Activated CD4-positive, alpha-beta memory T cell treated with anti-CD3 and anti-CD28 coated beads for 36 hours (primary cell): ENCODE data around the gene DHRS12. TPM values are rescaled to one million over a fixed set of nuclear protein-coding genes. Genes with fewer than 3 reads are reported as not detected.
A peak's percentile ranks its signal among the peaks of the same experiment; 100 is the strongest.

Experiments
- CTCF ChIA-PET: fragments of 350-600 bp; sonication (Branson Sonifier 250); formaldehyde crosslinking; loops from one replicate; lab custom pipeline; 2021; ENCODE audit warnings: antibody characterized with exemption, inconsistent platforms; lab: Charles Lee
- POLR2A ChIA-PET: fragments of 350-600 bp; sonication (Branson Sonifier 250); formaldehyde crosslinking; loops from one replicate; lab custom pipeline; 2021; ENCODE audit warnings: antibody characterized with exemption; lab: Charles Lee
- DNase-seq: peaks from one replicate; pipeline ENCODE4 v3.0.0-alpha.2; 2020
- H3K27ac Mint-ChIP-seq: one replicate; pipeline ENCODE4 v1.8.0; 2021; ENCODE audit warnings: mixed read lengths
- H3K27me3 Mint-ChIP-seq: one replicate; pipeline ENCODE4 v1.8.0; 2021; ENCODE audit warnings: mixed read lengths
- H3K36me3 Mint-ChIP-seq: one replicate; pipeline ENCODE4 v1.8.0; 2021; ENCODE audit warnings: mixed read lengths
- H3K4me1 Mint-ChIP-seq: one replicate; pipeline ENCODE4 v1.8.0; 2021; ENCODE audit warnings: low read depth, mixed read lengths
- H3K4me3 Mint-ChIP-seq: one replicate; pipeline ENCODE4 v1.8.0; 2021; ENCODE audit warnings: mild to moderate bottlenecking, mixed read lengths
- H3K9me3 Mint-ChIP-seq: one replicate; pipeline ENCODE4 v1.8.0; 2021; ENCODE audit warnings: mixed read lengths
- intact Hi-C: fragments of 100-400 bp; cut with micrococcal nuclease; formaldehyde crosslinking; loops from one replicate; pipeline ENCODE4 v1.15.1; 2023
- total RNA-seq, 2 experiments: library from RNA; stranded (reverse); gene quantifications; one replicate each; pipeline ENCODE4 v1.2.3, GENCODE V29; 2021

DHRS12 gene
- 1 to 10 TPM; 6.7 to 7.0 TPM for total RNA-seq

- Mint-ChIP-seq H3K4me3 (peak within 1 kb of the TSS; percentile 94), H3K36me3 (peaks cover 5% of the 10 kb centered on the region), H3K27ac (peak within 1 kb of the TSS; percentile 100), H3K4me1 (peaks cover 58% of the 10 kb centered on the region), H3K27me3 (peaks cover 2% of the 10 kb centered on the region), H3K9me3 (no peaks in the 10 kb centered on the region)
- peak; percentile 89 for DNase-seq
- ChIA-PET POLR2A (interaction anchor here (0.7 to 2.3 kb wide), 8 partner anchors 16 to 1675 kb away, joined by 3 to 17 read pairs (median 4); partner anchors contain the start of gene INTS6), CTCF (interaction anchor here (0.6 to 3.5 kb wide), 4 partner anchors 10 to 218 kb away, joined by 3 to 17 read pairs (median 10); no protein-coding TSS in a partner anchor)
- intact Hi-C loops = loop anchor here (1.0 to 5.0 kb wide), 8 partner anchors 16 to 649 kb away; partner anchors contain the start of genes ALG11, INTS6 and VPS36
Measured at GRCh38 chr13:51803422-51804294, at the start of gene DHRS12. DHRS12 (minus strand) TSS chr13:51804163; CDS start chr13:51799659, 4,504 bp downstream.

- Mint-ChIP-seq H3K4me1 (peaks cover 15% of the 10 kb centered on the region), H3K27me3 (peaks cover 8% of the 10 kb centered on the region), H3K4me3 (no peak overlapping the region), H3K9me3 (no peaks in the 10 kb centered on the region), H3K27ac (no peak overlapping the region), H3K36me3 (no peaks in the 10 kb centered on the region)
- CTCF ChIA-PET = interaction anchor here (0.7 to 2.5 kb wide), 16 partner anchors 9 to 151 kb away, joined by 3 to 18 read pairs (median 4); no protein-coding TSS in a partner anchor
- peak; percentile 60 for DNase-seq
- POLR2A ChIA-PET = no interaction called here
- intact Hi-C loops = loop anchor here (1.0 to 5.0 kb wide), 2 partner anchors 34 to 163 kb away; partner anchors contain the start of genes ALG11 and ATP7B
Measured at GRCh38 chr13:51849145-51850101, 45.5 kb upstream of the DHRS12 start.

- POLR2A ChIA-PET = no interaction called here
- no peaks in the 10 kb centered on the region for H3K36me3 Mint-ChIP-seq
Measured at GRCh38 chr13:51848674-51849073, 44.7 kb upstream of the DHRS12 start.

GRCh38 chr13:51846756-51847155 lies 42.8 kb upstream of the DHRS12 start:
- Mint-ChIP-seq H3K4me3 (no peak overlapping the region), H3K9me3 (no peaks in the 10 kb centered on the region), H3K4me1 (peaks cover 16% of the 10 kb centered on the region), H3K27me3 (peaks cover 6% of the 10 kb centered on the region), H3K27ac (no peak overlapping the region), H3K36me3 (no peaks in the 10 kb centered on the region)
- POLR2A ChIA-PET = no interaction called here
- intact Hi-C loops = loop anchor here (5.0 kb wide), 1 partner anchor 166 kb away; the partner anchor contains the start of genes ALG11 and ATP7B
- CTCF ChIA-PET = interaction anchor here (1.0 to 1.7 kb wide), 6 partner anchors 9 to 561 kb away, joined by 3 to 5 read pairs (median 4); no protein-coding TSS in a partner anchor
- no peak for DNase-seq

More at GRCh38 chr13:51848674-51849073, 44.7 kb upstream of the DHRS12 start:
- no peaks in the 10 kb centered on the region for H3K9me3 Mint-ChIP-seq
- CTCF ChIA-PET = interaction anchor here (0.7 to 2.5 kb wide), 10 partner anchors 10 to 75 kb away, joined by 3 to 18 read pairs (median 4); no protein-coding TSS in a partner anchor
- no peak overlapping the region for H3K4me3 Mint-ChIP-seq
- H3K27ac Mint-ChIP-seq = no peak overlapping the region
- intact Hi-C loops = loop anchor here (1.0 to 5.0 kb wide), 2 partner anchors 33 to 164 kb away; partner anchors contain the start of genes ALG11 and ATP7B
- H3K27me3 Mint-ChIP-seq = peaks cover 7% of the 10 kb centered on the region
- DNase-seq = no peak
- H3K4me1 Mint-ChIP-seq = peaks cover 16% of the 10 kb centered on the region

GRCh38 chr13:51845574-51846318 lies 41.8 kb upstream of the DHRS12 start:
- Mint-ChIP-seq H3K27ac (no peak overlapping the region), H3K4me3 (no peak overlapping the region), H3K9me3 (no peaks in the 10 kb centered on the region), H3K27me3 (peaks cover 4% of the 10 kb centered on the region), H3K36me3 (no peaks in the 10 kb centered on the region), H3K4me1 (peaks cover 16% of the 10 kb centered on the region)
- no peak for DNase-seq
- intact Hi-C loops = loop anchor here (2.0 to 5.0 kb wide), 2 partner anchors 167 to 281 kb away; partner anchors contain the start of genes ALG11 and ATP7B
- CTCF ChIA-PET = interaction anchor here (0.5 to 3.3 kb wide), 17 partner anchors 11 to 505 kb away, joined by 3 to 25 read pairs (median 4); no protein-coding TSS in a partner anchor
- POLR2A ChIA-PET = no interaction called here

- intact Hi-C loops = loop anchor here (2.0 to 5.0 kb wide), 2 partner anchors 167 to 282 kb away; partner anchors contain the start of genes ALG11 and ATP7B
- Mint-ChIP-seq H3K4me3 (peak within 1 kb of the TSS; percentile 27), H3K27me3 (peaks cover 4% of the 10 kb centered on the region), H3K36me3 (no peaks in the 10 kb centered on the region), H3K4me1 (peaks cover 16% of the 10 kb centered on the region), H3K27ac (no peak within 1 kb of the TSS), H3K9me3 (no peaks in the 10 kb centered on the region)
- ChIA-PET POLR2A (no interaction called here), CTCF (interaction anchor here (0.7 to 3.3 kb wide), 19 partner anchors 10 to 504 kb away, joined by 3 to 25 read pairs (median 4); no protein-coding TSS in a partner anchor)
- DNase-seq = peak; percentile 74
Measured at GRCh38 chr13:51844862-51845573, 41.1 kb upstream of the DHRS12 start, which contains the start of gene TMEM272. TMEM272 (minus strand) TSS chr13:51845177; CDS start chr13:51838530, 6,647 bp downstream.

GRCh38 chr13:51843529-51843928 lies 39.6 kb upstream of the DHRS12 start:
- H3K36me3 Mint-ChIP-seq = no peaks in the 10 kb centered on the region
- H3K4me1 Mint-ChIP-seq = peaks cover 16% of the 10 kb centered on the region
- intact Hi-C loops = no loop called here
- ChIA-PET POLR2A (no interaction called here), CTCF (interaction anchor here (1.2 to 3.3 kb wide), 4 partner anchors 12 to 28 kb away, joined by 3 to 25 read pairs (median 8); no protein-coding TSS in a partner anchor)
- no peaks in the 10 kb centered on the region for H3K9me3 Mint-ChIP-seq
- H3K27me3 Mint-ChIP-seq = peaks cover 2% of the 10 kb centered on the region
- no peak for DNase-seq
- H3K4me3 Mint-ChIP-seq = no peak overlapping the region
- H3K27ac Mint-ChIP-seq = no peak overlapping the region

GRCh38 chr13:51841732-51842131 lies 37.8 kb upstream of the DHRS12 start:
- Mint-ChIP-seq H3K4me1 (peaks cover 25% of the 10 kb centered on the region), H3K27ac (no peak overlapping the region), H3K36me3 (no peaks in the 10 kb centered on the region), H3K9me3 (no peaks in the 10 kb centered on the region), H3K4me3 (no peak overlapping the region), H3K27me3 (peaks cover 2% of the 10 kb centered on the region)
- intact Hi-C loops = no loop called here
- POLR2A ChIA-PET = no interaction called here
- no peak for DNase-seq
- CTCF ChIA-PET = interaction anchor here (0.7 to 1.1 kb wide), 4 partner anchors 10 to 44 kb away, joined by 3 to 5 read pairs (median 4); no protein-coding TSS in a partner anchor

GRCh38 chr13:51840917-51841316 lies 37.0 kb upstream of the DHRS12 start:
- peaks cover 25% of the 10 kb centered on the region for H3K4me1 Mint-ChIP-seq
- peaks cover 2% of the 10 kb centered on the region for H3K27me3 Mint-ChIP-seq
- CTCF ChIA-PET = interaction anchor here (0.9 to 1.1 kb wide), 2 partner anchors 9 to 25 kb away, joined by 4 to 5 read pairs; no protein-coding TSS in a partner anchor
- H3K27ac Mint-ChIP-seq = no peak overlapping the region
- H3K36me3 Mint-ChIP-seq = no peaks in the 10 kb centered on the region
- no peaks in the 10 kb centered on the region for H3K9me3 Mint-ChIP-seq
- no peak overlapping the region for H3K4me3 Mint-ChIP-seq
- POLR2A ChIA-PET = no interaction called here
- DNase-seq = no peak
- intact Hi-C loops = no loop called here
